Anterior cingulate cortex (tissue), 58 donors: ENCODE results near the gene SPTBN5.
A peak's percentile ranks its signal among the peaks of the same experiment; 100 is the strongest.

Source experiments
- DNase-seq, 58 donors: peaks; one replicate each; lab custom pipeline; 2025; lab: John Stamatoyannopoulos, UW

SPTBN5 gene

GRCh38 chr15:41827880-41828806, 65.7 kb downstream of the SPTBN5 start, which contains the start of gene JMJD7:
Gene JMJD7 (plus strand): TSS chr15:41828092. CDS start chr15:41828125, 33 bp downstream.
- peak; percentile 54 to 98 (median 92) for DNase-seq

- peak in 5 of 58 donors; percentile 22 to 52 (median 38) for DNase-seq
Observed at GRCh38 chr15:41827290-41827879, 66.5 kb downstream of the SPTBN5 start.

GRCh38 chr15:41825572-41826535, 68.0 kb downstream of the SPTBN5 start:
- no peak for DNase-seq

- DNase-seq: no peak
Observed at GRCh38 chr15:41825145-41825544, 68.7 kb downstream of the SPTBN5 start.

- DNase-seq: no peak
Observed at GRCh38 chr15:41824062-41824745, 69.6 kb downstream of the SPTBN5 start.

GRCh38 chr15:41823502-41823901, 70.4 kb downstream of the SPTBN5 start:
- no peak for DNase-seq

- DNase-seq: no peak
Observed at GRCh38 chr15:41822957-41823356, 70.9 kb downstream of the SPTBN5 start.

- DNase-seq: no peak
Observed at GRCh38 chr15:41822471-41822870, 71.4 kb downstream of the SPTBN5 start.

GRCh38 chr15:41821831-41822230, 72.0 kb downstream of the SPTBN5 start:
- DNase-seq: peak in 8 of 58 donors; percentile 7 to 48 (median 12)

- no peak for DNase-seq
Observed at GRCh38 chr15:41820791-41821423, 72.9 kb downstream of the SPTBN5 start.

- DNase-seq: no peak
Observed at GRCh38 chr15:41819455-41820050, 74.3 kb downstream of the SPTBN5 start.

- no peak for DNase-seq
Observed at GRCh38 chr15:41817781-41818180, 76.1 kb downstream of the SPTBN5 start.

- peak in 1 of 58 donors; percentile 11 for DNase-seq
Observed at GRCh38 chr15:41817327-41817726, 76.5 kb downstream of the SPTBN5 start.

- DNase-seq: no peak
Observed at GRCh38 chr15:41816788-41817187, 77.1 kb downstream of the SPTBN5 start.

- no peak for DNase-seq
Observed at GRCh38 chr15:41814534-41814933, 79.3 kb downstream of the SPTBN5 start.

GRCh38 chr15:41813426-41813825, 80.4 kb downstream of the SPTBN5 start:
- no peak for DNase-seq

- no peak for DNase-seq
Observed at GRCh38 chr15:41812820-41813375, 81.0 kb downstream of the SPTBN5 start.

GRCh38 chr15:41811432-41812195, 82.2 kb downstream of the SPTBN5 start:
- peak in 55 of 58 donors; percentile 14 to 88 (median 68) for DNase-seq
